Measurements from ENCODE around the gene NR2C1. TPM values are rescaled to one million over a fixed set of nuclear protein-coding genes. Genes with fewer than 3 reads are reported as not detected.
"Not testable (repeated sequence)": the region's sequence is repeated elsewhere in the genome, so short reads cannot be mapped to it uniquely, and the experiment has no call there.

NR2C1 gene
- total RNA-seq, 1 donor from 2014 or later: 42.0 TPM

- no peak for DNase-seq
These were observed 70.7 kb downstream of the NR2C1 start for GRCh38 chr12:95002754-95003153.

- no peak for DNase-seq
These were observed 75.1 kb downstream of the NR2C1 start for GRCh38 chr12:94998326-94998725.

- DNase-seq: no peak
These were observed 75.7 kb downstream of the NR2C1 start for GRCh38 chr12:94997726-94998125.

GRCh38 chr12:94997061-94997460 is 76.4 kb downstream of the NR2C1 start:
- DNase-seq: no peak

- no peak for DNase-seq
These were observed 79.1 kb downstream of the NR2C1 start for GRCh38 chr12:94994312-94994711.

- DNase-seq: not testable (repeated sequence)
These were observed 79.6 kb downstream of the NR2C1 start for GRCh38 chr12:94993855-94994254.

GRCh38 chr12:94990222-94990621 is 83.2 kb downstream of the NR2C1 start:
- DNase-seq: no peak

- DNase-seq: no peak
These were observed 84.9 kb downstream of the NR2C1 start for GRCh38 chr12:94988471-94988870.

GRCh38 chr12:94987801-94988200 is 85.6 kb downstream of the NR2C1 start:
- no peak for DNase-seq

- no peak for DNase-seq
These were observed 86.2 kb downstream of the NR2C1 start for GRCh38 chr12:94987076-94987669.

- not testable (repeated sequence) for DNase-seq
These were observed 88.3 kb downstream of the NR2C1 start for GRCh38 chr12:94985099-94985498.

- DNase-seq: no peak
These were observed 90.1 kb downstream of the NR2C1 start for GRCh38 chr12:94983321-94983720.

GRCh38 chr12:94982456-94982855 is 91.0 kb downstream of the NR2C1 start:
- no peak for DNase-seq

- no peak for DNase-seq
These were observed 92.8 kb downstream of the NR2C1 start for GRCh38 chr12:94980577-94980976.

- DNase-seq: no peak
These were observed 93.5 kb downstream of the NR2C1 start for GRCh38 chr12:94979941-94980340.

GRCh38 chr12:94977766-94978468 is 95.5 kb downstream of the NR2C1 start:
- DNase-seq: no peak

- no peak for DNase-seq
These were observed 100.2 kb downstream of the NR2C1 start for GRCh38 chr12:94973221-94973620.

- no peak for DNase-seq
These were observed 100.6 kb downstream of the NR2C1 start for GRCh38 chr12:94972795-94973194.

- no peak for DNase-seq
These were observed 101.5 kb downstream of the NR2C1 start for GRCh38 chr12:94971923-94972322.

GRCh38 chr12:94970560-94970959 is 102.9 kb downstream of the NR2C1 start:
- no peak for DNase-seq

All from occipital lobe (tissue), 2 donors.